Endothelial cell of hepatic sinusoid (primary cell): ENCODE data around the gene CPT1C.
"Not testable (repeated sequence)": the region's sequence is repeated elsewhere in the genome, so short reads cannot be mapped to it uniquely, and the experiment has no call there.

Source experiments
- in situ Hi-C: cut with HindIII; loops from 2 replicates; pipeline ENCODE4 v1.10.0; 2017; ENCODE audit warnings: low sequenced_read_pairs

Gene CPT1C

DNA sequence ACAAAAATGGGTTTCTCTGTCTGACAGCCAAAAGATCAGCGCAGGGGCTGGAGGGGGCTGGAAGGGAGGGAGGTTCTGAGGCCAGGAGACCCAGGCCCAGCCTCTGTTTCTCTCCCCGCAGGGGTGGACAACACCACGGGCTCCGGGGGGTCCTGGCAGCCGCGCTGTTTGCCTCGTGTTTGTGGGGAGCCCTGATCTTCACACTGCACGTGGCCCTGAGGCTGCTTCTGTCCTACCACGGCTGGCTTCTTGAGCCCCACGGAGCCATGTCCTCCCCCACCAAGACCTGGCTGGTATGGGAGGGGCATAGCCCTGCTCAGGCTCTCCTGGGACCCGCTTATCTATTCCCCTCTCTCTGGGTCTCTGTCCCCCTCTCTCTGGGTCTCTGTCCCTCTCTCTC is 9.6 kb downstream of the CPT1C start:
- in situ Hi-C loops, result no loop called here

GRCh38 chr19:49701271-49701786 is 10.4 kb downstream of the CPT1C start:
- in situ Hi-C loops, result no loop called here

DNA sequence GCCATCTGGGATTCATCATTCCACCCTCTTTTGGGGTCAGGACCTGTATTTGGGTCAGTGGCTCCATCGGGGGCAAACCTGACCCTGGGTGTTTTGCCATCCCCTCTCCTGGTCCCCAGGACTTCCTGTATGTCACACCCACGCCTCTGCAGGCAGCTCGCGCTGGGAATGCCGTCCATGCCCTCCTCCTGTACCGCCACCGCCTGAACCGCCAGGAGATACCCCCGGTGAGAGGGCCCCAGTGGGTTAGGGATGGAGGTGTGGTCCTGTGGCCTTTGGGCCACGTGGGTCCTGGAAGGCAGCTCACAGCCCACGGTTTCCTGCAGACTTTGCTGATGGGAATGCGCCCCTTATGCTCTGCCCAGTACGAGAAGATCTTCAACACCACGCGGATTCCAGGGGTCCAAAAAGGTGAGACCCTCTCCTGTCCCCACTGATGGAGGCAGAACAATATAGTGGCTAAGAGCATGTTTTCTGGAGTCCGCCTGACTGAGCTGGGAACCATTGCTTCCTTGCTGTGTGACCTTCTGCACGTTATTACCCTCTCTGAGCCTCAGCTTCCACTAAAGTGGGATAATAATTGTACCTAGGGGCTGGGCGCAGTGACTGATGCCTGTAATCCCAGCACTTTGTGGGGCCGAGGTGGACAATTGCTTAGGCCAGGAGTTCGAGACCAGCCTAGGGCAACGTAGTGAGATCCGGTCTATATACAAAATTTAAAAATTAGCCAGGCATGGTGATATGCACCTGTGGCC is 14.1 kb downstream of the CPT1C start:
- in situ Hi-C loops, result no loop called here

- in situ Hi-C loops, result no loop called here
These were observed 15.0 kb downstream of the CPT1C start for GRCh38 chr19:49705919-49706318.

- in situ Hi-C loops, result no loop called here
These were observed 19.5 kb downstream of the CPT1C start for GRCh38 chr19:49710372-49710951.

DNA sequence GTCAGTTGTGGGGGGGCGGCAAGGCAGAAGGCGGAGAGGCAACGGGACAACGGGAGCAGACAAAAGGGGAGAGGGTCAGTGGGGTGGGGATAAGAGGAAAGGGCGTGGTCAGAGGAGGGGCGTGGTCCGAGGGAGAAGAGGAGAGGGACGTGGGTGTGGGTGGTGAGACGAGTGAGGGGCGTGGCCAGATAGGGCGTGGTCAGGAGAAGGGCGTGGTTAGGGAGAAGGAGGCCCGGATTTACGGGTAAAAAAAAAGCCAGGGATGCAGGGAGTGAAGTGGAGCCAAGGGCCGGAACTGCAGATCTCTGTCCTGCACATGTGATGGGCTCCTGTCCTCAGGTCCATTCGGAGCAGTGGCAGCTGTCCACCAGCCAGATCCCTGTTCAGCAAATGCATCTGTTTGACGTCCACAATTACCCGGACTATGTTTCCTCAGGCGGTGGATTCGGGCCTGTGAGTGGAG is 21.5 kb downstream of the CPT1C start:
- in situ Hi-C loops, result no loop called here

- in situ Hi-C loops, result no loop called here
These were observed 22.4 kb downstream of the CPT1C start for GRCh38 chr19:49713236-49713845.

- in situ Hi-C loops, result no loop called here
These were observed 25.2 kb downstream of the CPT1C start for GRCh38 chr19:49716154-49716553.

DNA sequence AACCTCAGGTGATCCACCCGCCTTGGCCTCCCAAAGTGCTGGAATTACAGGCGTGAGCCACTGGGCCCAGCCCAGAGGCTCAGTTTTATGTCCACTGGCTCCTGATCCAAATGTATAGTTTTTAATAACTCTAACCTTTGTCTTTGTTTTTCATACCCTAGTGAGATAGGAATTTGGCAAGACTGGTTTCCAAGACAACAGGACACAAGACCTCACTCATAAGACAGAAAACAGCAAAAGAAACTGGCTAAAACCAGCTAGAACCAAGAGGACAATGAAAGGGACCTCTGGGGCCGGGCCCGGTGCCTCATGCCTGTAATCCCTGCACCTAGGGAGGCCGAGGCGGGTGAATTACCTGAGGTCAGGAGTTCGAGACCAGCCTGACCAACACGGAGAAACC is 27.6 kb downstream of the CPT1C start:
- in situ Hi-C loops, result no loop called here

GRCh38 chr19:49718991-49719390 is 28.1 kb downstream of the CPT1C start:
- in situ Hi-C loops, result no loop called here

- in situ Hi-C loops, result not testable (repeated sequence)
These were observed 28.5 kb downstream of the CPT1C start for GRCh38 chr19:49719420-49719819.

DNA sequence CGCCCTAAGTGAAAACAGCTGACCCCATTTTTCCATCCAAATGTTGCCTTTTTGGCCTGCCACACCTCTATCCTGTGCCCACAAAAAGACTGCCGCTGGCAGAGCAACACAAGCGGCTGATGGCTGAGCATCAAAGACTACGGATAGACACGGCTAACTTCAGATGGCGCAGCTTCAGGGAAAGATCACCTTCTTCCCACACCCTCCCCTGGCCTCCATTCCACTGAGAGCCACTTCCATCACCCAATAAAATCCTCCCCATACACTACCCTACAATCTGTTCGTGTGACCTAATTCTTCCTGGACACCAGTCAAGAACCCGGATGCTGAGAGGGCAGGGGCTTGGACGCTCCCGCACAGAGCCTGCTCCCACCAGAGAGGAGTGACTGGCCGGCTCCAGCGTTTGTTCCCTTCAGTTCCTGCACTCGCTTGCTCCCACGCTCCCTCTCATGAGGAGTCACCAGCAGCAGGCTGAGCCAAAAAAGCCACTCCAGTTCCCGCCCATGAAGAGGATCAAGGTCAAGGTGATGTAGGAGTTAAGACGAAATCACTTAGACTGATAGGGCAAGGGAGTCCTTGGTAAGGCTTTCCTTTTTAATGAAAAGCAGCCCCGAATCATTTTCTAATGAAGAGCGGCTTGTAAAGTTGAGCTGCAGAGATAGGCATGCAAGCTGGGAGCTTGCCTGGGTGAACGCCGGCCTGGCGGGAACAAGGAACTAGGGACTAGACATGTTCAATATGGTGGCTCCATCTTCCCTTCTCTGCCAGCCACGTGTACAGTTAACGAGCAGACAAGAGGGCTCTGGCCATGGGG is 36.5 kb downstream of the CPT1C start:
- in situ Hi-C loops, result no loop called here

GRCh38 chr19:49730166-49730565 is 39.2 kb downstream of the CPT1C start:
- in situ Hi-C loops, result no loop called here

DNA sequence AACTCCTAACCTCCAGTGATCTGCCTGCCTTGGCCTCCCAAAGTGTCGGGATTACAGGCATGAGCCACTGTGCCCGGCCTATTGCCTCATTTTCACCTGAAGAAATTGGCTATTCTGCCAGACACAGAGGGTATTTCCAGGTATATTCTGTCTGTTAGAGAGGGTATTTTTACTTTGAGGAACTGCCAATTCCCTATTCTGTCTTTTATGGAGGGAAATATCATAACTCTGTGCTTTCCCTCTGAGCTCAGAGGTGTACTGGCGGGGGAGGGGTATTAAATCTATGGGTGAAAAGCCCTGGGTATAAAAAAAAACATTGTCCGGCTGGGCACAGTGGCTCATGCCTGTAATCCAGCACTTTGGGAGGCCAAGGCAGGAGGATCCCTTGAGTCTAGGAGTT is 47.4 kb downstream of the CPT1C start:
- in situ Hi-C loops, result no loop called here

DNA sequence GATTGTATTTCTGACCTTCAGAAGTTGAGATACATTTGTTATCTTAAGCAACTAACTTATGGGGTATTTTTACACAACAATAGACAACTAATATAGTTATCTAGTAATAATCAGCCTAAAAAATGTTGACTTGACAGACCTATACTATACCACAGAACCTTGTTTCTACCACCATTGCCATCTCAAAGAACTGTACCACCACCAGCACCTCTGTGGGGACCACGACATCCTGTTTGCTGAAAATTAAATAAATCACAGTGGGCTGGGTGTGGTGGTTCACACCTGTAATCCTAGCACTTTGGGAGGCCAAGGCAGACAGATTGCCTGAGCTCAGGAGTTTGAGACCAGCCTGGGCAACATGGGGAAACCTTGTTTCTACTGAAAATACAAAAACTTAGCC is 48.2 kb downstream of the CPT1C start:
- in situ Hi-C loops, result no loop called here

DNA sequence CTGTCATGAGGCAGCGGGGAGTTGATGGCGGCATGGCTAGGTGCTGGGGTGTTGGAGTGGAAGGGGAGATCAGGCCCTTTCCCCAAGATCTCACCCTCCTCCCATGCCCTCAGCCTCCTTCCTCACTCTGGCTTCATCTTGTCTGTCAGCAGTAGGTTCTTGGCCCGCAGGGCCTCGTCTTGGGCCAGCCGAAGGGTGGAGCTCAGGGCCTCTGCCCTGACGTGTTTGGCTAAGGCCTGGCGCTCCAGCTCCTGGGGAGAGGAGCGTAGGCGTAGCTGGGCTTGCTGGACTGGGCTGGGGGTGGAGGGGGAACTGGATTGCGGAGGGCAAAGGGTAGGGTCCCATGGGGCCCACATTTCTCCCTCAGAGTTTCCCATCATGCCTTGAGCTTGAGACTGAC is 49.0 kb downstream of the CPT1C start:
- in situ Hi-C loops, result loop anchor here (5.0 kb wide), 2 partner anchors 42 to 82 kb away; no protein-coding TSS in a partner anchor

DNA sequence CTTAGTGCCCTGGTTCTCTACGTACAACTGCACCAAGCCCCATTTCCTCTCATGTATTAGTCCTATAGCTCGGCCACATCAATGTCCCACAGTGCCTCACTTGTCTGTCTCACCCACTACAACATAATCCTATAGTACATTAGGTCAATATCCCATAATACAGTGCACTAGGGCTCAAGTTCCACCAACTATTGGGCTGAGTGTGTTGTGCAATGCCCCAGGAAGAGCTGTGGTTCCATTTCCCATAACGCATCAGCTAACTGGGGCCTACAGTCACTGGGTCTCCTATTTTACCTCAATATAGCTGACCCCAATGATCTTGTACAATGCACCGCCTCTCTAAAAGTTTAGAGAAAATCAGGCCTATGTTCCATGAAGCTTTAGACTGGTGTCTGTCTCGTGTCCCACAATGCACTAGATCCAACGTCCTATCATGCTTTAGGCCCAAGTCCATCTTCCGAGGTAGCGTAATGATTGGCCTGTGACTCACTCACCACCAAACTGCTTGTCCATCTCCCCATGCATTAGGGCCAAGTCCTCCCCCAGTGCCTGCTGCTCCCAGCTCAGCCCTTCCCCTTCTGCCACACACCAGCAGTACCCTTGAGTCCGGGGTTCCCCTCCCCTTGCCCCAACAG is 50.4 kb downstream of the CPT1C start:
- in situ Hi-C loops, result loop anchor here (5.0 kb wide), 2 partner anchors 41 to 81 kb away; no protein-coding TSS in a partner anchor

GRCh38 chr19:49744946-49745381 is 54.0 kb downstream of the CPT1C start:
- in situ Hi-C loops, result loop anchor here (5.0 kb wide), 2 partner anchors 37 to 77 kb away; no protein-coding TSS in a partner anchor

GRCh38 chr19:49746206-49746958 is 55.5 kb downstream of the CPT1C start:
- in situ Hi-C loops, result no loop called here
